Measurements from ENCODE around the gene NUAK1. TPM values are rescaled to one million over a fixed set of nuclear protein-coding genes. Genes with fewer than 3 reads are reported as not detected.

The NUAK1 gene
- total RNA-seq, 1 experiment from 2014 or later = 1.3 TPM

DNA sequence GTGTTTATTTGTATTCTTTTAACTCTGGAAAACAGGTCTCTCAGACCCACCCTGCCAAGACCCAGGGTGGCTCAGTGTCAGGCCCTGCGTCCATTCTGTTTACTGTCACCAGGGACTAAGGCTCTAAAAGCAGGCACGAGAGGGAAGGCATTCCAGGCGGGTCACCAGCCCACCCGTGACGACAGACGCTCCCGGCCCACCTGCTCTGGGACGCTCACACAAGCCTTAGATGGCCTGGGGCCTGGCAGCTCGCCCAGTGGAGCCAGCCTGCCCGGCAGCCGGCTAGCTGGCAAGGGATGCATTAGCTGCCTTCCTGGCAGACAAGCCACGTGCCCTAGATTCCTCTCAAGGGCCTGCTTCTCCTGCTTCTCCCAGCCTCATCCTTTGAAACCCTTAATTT lies 9.2 kb upstream of the NUAK1 start:
- intact Hi-C loops (cut with micrococcal nuclease; ENCODE audit: unreplicated experiment) = no loop called here
- no peaks in the 10 kb centered on the region for H3K4me1 ChIP-seq (ENCODE audit: insufficient read depth, low read length, poor library complexity, severe bottlenecking)
- ChIA-PET POLR2A (ENCODE audit: low non-redundant PET) (no interaction called here), CTCF (interaction anchor here (1.3 kb wide), 1 partner anchor 728 kb away, joined by 4 read pairs; no protein-coding TSS in a partner anchor)
- DNase-seq (ENCODE audit: low spot score) = no peak
- BruUV-seq (replicated peaks) = no TSS peak
- H3K4me3 ChIP-seq (ENCODE audit: low read depth, low read length, poor library complexity, severe bottlenecking) = no peak overlapping the region
- H3K27me3 ChIP-seq (replicated peaks; ENCODE audit: insufficient read depth, low read depth, low read length, poor library complexity) = no peaks in the 10 kb centered on the region
- no peaks in the 10 kb centered on the region for H3K36me3 ChIP-seq (ENCODE audit: insufficient read depth, low read length, poor library complexity, severe bottlenecking)
- no peaks in the 10 kb centered on the region for H3K9me3 ChIP-seq (ENCODE audit: low read depth, low read length, poor library complexity, severe bottlenecking)
- no peak for TF ChIP-seq EZH2 (IDR thresholded peaks at IDR 0.05; ENCODE audit: borderline replicate concordance, low read depth, low read length, poor library complexity, severe bottlenecking)
- TF ChIP-seq, protein P1, sequence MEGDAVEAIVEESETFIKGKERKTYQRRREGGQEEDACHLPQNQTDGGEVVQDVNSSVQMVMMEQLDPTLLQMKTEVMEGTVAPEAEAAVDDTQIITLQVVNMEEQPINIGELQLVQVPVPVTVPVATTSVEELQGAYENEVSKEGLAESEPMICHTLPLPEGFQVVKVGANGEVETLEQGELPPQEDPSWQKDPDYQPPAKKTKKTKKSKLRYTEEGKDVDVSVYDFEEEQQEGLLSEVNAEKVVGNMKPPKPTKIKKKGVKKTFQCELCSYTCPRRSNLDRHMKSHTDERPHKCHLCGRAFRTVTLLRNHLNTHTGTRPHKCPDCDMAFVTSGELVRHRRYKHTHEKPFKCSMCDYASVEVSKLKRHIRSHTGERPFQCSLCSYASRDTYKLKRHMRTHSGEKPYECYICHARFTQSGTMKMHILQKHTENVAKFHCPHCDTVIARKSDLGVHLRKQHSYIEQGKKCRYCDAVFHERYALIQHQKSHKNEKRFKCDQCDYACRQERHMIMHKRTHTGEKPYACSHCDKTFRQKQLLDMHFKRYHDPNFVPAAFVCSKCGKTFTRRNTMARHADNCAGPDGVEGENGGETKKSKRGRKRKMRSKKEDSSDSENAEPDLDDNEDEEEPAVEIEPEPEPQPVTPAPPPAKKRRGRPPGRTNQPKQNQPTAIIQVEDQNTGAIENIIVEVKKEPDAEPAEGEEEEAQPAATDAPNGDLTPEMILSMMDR (conservative IDR thresholded peaks at IDR 0.05; ENCODE audit: low read depth, low read length) = no peak
- H3K27ac ChIP-seq (ENCODE audit: low read depth, low read length, poor library complexity, severe bottlenecking) = no peak overlapping the region

DNA sequence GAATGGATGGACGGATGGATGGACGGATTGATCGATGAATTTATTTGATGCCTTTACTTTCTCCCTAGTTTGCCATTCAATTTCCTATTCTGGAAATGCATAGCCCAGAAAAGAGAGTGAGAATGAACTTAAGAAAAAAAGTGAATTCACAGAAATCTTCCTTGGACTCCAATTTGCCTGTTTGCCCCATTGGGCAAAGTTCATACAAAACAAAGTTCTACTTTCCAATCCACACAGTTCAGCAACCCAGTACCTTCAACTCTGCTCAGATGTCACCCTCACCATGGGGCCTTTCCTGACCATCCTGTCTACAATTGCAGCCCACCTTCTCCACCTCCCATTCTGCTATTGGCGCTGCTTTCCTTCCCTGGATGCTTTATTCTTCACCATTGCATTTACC lies 8.2 kb upstream of the NUAK1 start:
- Histone ChIP-seq H3K27ac (ENCODE audit: low read depth, low read length, poor library complexity, severe bottlenecking) (no peak overlapping the region), H3K4me3 (ENCODE audit: low read depth, low read length, poor library complexity, severe bottlenecking) (no peak overlapping the region), H3K36me3 (ENCODE audit: insufficient read depth, low read length, poor library complexity, severe bottlenecking) (no peaks in the 10 kb centered on the region), H3K27me3 (replicated peaks; ENCODE audit: insufficient read depth, low read depth, low read length, poor library complexity) (no peaks in the 10 kb centered on the region), H3K4me1 (ENCODE audit: insufficient read depth, low read length, poor library complexity, severe bottlenecking) (no peaks in the 10 kb centered on the region), H3K9me3 (ENCODE audit: low read depth, low read length, poor library complexity, severe bottlenecking) (no peaks in the 10 kb centered on the region)
- intact Hi-C loops (cut with micrococcal nuclease; ENCODE audit: unreplicated experiment) = no loop called here
- TF ChIP-seq, protein P1 (conservative IDR thresholded peaks at IDR 0.05; ENCODE audit: low read depth, low read length) = no peak
- no peak for TF ChIP-seq EZH2 (IDR thresholded peaks at IDR 0.05; ENCODE audit: borderline replicate concordance, low read depth, low read length, poor library complexity, severe bottlenecking)
- no peak for DNase-seq (ENCODE audit: low spot score)
- POLR2A ChIA-PET (ENCODE audit: low non-redundant PET) = no interaction called here
- CTCF ChIA-PET = no interaction called here
- no TSS peak for BruUV-seq (replicated peaks)

DNA sequence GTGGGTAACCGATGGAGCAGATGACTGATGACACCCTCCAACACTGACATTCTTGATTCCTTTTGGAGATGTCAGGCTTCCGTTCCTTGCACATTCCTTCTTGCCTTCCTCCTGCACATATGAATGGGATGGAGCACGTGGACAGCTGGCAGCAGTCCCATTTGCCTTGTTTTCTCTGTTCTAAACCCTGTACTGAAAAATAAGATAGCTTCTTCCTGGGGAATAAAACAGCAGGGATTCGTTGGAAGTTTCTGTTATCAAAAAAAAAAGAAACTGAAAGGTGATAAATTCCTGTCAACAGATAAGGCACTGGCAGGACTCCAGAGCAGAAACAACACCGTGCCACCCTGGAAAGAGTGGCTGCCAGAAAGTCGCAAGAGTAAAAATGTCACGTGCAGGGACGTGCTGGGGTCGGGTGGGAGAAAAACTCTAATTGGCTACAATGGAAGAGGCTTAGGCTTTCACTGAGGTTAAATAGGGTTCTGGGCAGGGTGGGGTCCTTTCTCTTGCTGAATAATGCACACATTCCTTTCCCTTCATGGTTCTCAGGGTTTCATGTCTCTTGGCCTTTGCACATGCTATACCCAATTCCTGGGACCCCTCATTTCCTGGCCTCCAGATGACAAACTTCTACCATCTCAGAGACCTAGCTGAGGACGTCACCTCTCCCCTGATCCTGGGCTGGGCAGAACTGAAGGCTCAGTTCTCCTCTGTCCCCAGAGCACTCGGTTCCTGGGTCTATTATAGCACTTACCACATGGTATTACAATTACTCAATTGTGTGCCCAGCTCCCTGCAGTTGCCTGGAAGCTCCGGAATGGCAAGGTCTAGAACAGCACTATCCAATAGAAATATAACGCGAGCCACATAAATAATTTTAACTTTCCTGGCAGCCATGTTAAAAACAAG lies 7.0 kb upstream of the NUAK1 start:
- no peak for TF ChIP-seq EZH2 (IDR thresholded peaks at IDR 0.05; ENCODE audit: borderline replicate concordance, low read depth, low read length, poor library complexity, severe bottlenecking)
- TF ChIP-seq, protein P1 (conservative IDR thresholded peaks at IDR 0.05; ENCODE audit: low read depth, low read length) = no peak
- Histone ChIP-seq H3K9me3 (ENCODE audit: low read depth, low read length, poor library complexity, severe bottlenecking) (no peaks in the 10 kb centered on the region), H3K36me3 (ENCODE audit: insufficient read depth, low read length, poor library complexity, severe bottlenecking) (no peaks in the 10 kb centered on the region), H3K4me3 (ENCODE audit: low read depth, low read length, poor library complexity, severe bottlenecking) (no peak overlapping the region), H3K4me1 (ENCODE audit: insufficient read depth, low read length, poor library complexity, severe bottlenecking) (no peaks in the 10 kb centered on the region), H3K27ac (ENCODE audit: low read depth, low read length, poor library complexity, severe bottlenecking) (no peak overlapping the region), H3K27me3 (replicated peaks; ENCODE audit: insufficient read depth, low read depth, low read length, poor library complexity) (no peaks in the 10 kb centered on the region)
- ChIA-PET CTCF (interaction anchor here (1.2 kb wide), 1 partner anchor 725 kb away, joined by 5 read pairs; no protein-coding TSS in a partner anchor), POLR2A (ENCODE audit: low non-redundant PET) (no interaction called here)
- intact Hi-C loops (cut with micrococcal nuclease; ENCODE audit: unreplicated experiment) = no loop called here
- BruUV-seq (replicated peaks) = no TSS peak
- DNase-seq (ENCODE audit: low spot score) = no peak
